ENCODE data around the gene PAGE3. TPM values are rescaled to one million over a fixed set of nuclear protein-coding genes. Genes with fewer than 3 reads are reported as not detected.

PAGE3 gene
- total and polyA plus RNA-seq, 9 of the 15 experiments (the other 6 are each of a cell fraction or from before 2014, with no cell fraction given) = not detected

- no peak overlapping the region for H3K27ac ChIP-seq (ENCODE audit: extremely low read depth, low read depth, low read length)
- H3K9me1 ChIP-seq (ENCODE audit: control insufficient read depth, insufficient read depth, low read length) = no peaks in the 10 kb centered on the region
- TF ChIP-seq ZNF311 (CRISPR knock-in tag; IDR thresholded peaks at IDR 0.05) (no peak), STAG1 (CRISPR knock-in tag; IDR thresholded peaks at IDR 0.05; ENCODE audit: borderline replicate concordance) (no peak), ZNF511 (CRISPR knock-in tag; IDR thresholded peaks at IDR 0.05) (no peak), ZNF740 (CRISPR knock-in tag; IDR thresholded peaks at IDR 0.05) (no peak), ZNF740 (tag; IDR thresholded peaks at IDR 0.05) (no peak), ZC3H4 (CRISPR knock-in tag; IDR thresholded peaks at IDR 0.05; ENCODE audit: borderline replicate concordance) (no peak), ZNF668 (CRISPR knock-in tag; IDR thresholded peaks at IDR 0.05) (no peak), PHB (CRISPR knock-in tag; IDR thresholded peaks at IDR 0.05) (no peak), NCOA2 (IDR thresholded peaks at IDR 0.05; ENCODE audit: partially characterized antibody in 2 of 2) (no peak), SMARCA4 (IDR thresholded peaks at IDR 0.05) (no peak), TBP (optimal IDR thresholded peaks at IDR 0.05; ENCODE audit: low read depth, low read length) (no peak), KDM1A (IDR thresholded peaks at IDR 0.05) (no peak), ZFX (CRISPR knock-in tag; IDR thresholded peaks at IDR 0.05) (no peak), SUPT5H (IDR thresholded peaks at IDR 0.05) (no peak), TCF3 (CRISPR knock-in tag; IDR thresholded peaks at IDR 0.05) (no peak), ATF1 (CRISPR knock-in tag; IDR thresholded peaks at IDR 0.05) (no peak), ATF1 (tag; IDR thresholded peaks at IDR 0.05) (no peak), FUS (optimal IDR thresholded peaks at IDR 0.05; ENCODE audit: low read depth, low read length) (no peak), ZNF507 (tag; conservative IDR thresholded peaks at IDR 0.05) (no peak)
- TF ChIP-seq, protein P1, sequence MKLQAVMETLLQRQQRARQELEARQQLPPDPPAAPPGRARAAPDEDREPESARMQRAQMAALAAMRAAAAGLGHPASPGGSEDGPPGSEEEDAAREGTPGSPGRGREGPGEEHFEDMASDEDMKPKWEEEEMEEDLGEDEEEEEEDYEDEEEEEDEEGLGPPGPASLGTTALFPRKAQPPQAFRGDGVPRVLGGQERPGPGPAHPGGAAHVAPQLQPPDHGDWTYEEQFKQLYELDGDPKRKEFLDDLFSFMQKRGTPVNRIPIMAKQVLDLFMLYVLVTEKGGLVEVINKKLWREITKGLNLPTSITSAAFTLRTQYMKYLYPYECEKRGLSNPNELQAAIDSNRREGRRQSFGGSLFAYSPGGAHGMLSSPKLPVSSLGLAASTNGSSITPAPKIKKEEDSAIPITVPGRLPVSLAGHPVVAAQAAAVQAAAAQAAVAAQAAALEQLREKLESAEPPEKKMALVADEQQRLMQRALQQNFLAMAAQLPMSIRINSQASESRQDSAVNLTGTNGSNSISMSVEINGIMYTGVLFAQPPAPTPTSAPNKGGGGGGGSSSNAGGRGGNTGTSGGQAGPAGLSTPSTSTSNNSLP (IDR thresholded peaks at IDR 0.05; ENCODE audit: borderline replicate concordance, low read depth, low read length) = no peak
- TF ChIP-seq, protein P2, sequence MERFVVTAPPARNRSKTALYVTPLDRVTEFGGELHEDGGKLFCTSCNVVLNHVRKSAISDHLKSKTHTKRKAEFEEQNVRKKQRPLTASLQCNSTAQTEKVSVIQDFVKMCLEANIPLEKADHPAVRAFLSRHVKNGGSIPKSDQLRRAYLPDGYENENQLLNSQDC (CRISPR knock-in tag; IDR thresholded peaks at IDR 0.05) = no peak
- no TSS peak for BruUV-seq (replicated peaks)
- H3K4me2 ChIP-seq (ENCODE audit: insufficient read depth, low read length) = no peak overlapping the region
- intact Hi-C loops (cut with micrococcal nuclease) (no loop called here), in situ Hi-C loops (cut with MboI) (no loop called here)
- H3K79me2 ChIP-seq (ENCODE audit: control insufficient read depth, insufficient read depth, low read length) = no peaks in the 10 kb centered on the region
- no peaks in the 10 kb centered on the region for H4K20me1 ChIP-seq (replicated peaks; ENCODE audit: control insufficient read depth, insufficient read depth, low read length)
- POLR2A ChIA-PET = no interaction called here
- no peaks in the 10 kb centered on the region for H3K27me3 ChIP-seq (ENCODE audit: control insufficient read depth in 2 of 2, insufficient read depth in 2 of 2, low read length in 2 of 2)
- no peaks in the 10 kb centered on the region for H3K9me3 ChIP-seq (replicated peaks; ENCODE audit: control insufficient read depth, insufficient read depth, low read depth, low read length)
- H2AFZ ChIP-seq (ENCODE audit: low read depth, low read length) = no peak overlapping the region
- ATAC-seq (no peak), DNase-seq (ENCODE audit: extremely low read depth in 1 of 4, low spot score in 3 of 4) (no peak), FAIRE-seq (no peak)
- H3K4me3 ChIP-seq = no peak overlapping the region
- no peaks in the 10 kb centered on the region for H3K36me3 ChIP-seq (ENCODE audit: control insufficient read depth, insufficient read depth, low read length)
- H3K9ac ChIP-seq (ENCODE audit: insufficient read depth in 1 of 2, low read depth in 2 of 2, low read length in 2 of 2) = no peak overlapping the region
- H3K4me1 ChIP-seq (replicated peaks in 1 of 2; ENCODE audit: control insufficient read depth in 2 of 2, insufficient read depth in 2 of 2, low read length in 2 of 2) = no peaks in the 10 kb centered on the region
- CTCF ChIA-PET (ENCODE audit: low intra/inter-chr PET ratio) = no interaction called here
Observed at GRCh38 chrX:55312655-55313054, 47.9 kb upstream of the PAGE3 start.
